H1 (cell line): ENCODE measurements around the gene SSRP1. TPM values are rescaled to one million over a fixed set of nuclear protein-coding genes. Genes with fewer than 3 reads are reported as not detected.

Experiments
- CTCF ChIA-PET: fragments of 300-600 bp; sonication (Branson Sonifier 250); formaldehyde crosslinking; loops from one replicate; lab custom pipeline; 2021; ENCODE audit not compliant: partially characterized antibody; lab: Charles Lee
- POLR2A ChIA-PET: fragments of 300-600 bp; sonication (Branson Sonifier 250); formaldehyde crosslinking; loops from one replicate; lab custom pipeline; 2021; ENCODE audit warnings: inconsistent platforms; ENCODE audit not compliant: partially characterized antibody; lab: Charles Lee
- DNase-seq, 2 experiments: peaks; one replicate each; pipeline versions ENCODE4 v3.0.0 to v3.0.0-alpha.2; 2010 to 2022; ENCODE audit warnings: low spot score in 2 of 2, low read depth in 1 of 2, mixed read lengths in 1 of 2
- FAIRE-seq: peaks from 2 replicates; lab custom pipeline; 2011; peaks lifted over from hg19 to GRCh38; lab: Jason Lieb, UNC
- H2AFZ ChIP-seq: 2 replicates; pipeline ENCODE4 v1.8.1; 2012; ENCODE audit warnings: low read length, inconsistent platforms
- H2AK5ac ChIP-seq: 2 replicates; pipeline ENCODE4 v1.6.1; 2013; ENCODE audit warnings: low read depth, low read length
- H2BK120ac ChIP-seq: replicated peaks from 2 replicates; pipeline ENCODE3; 2013; ENCODE audit warnings: low read depth, low read length, inconsistent platforms
- H2BK12ac ChIP-seq: 2 replicates; pipeline ENCODE4 v1.6.1; 2013; ENCODE audit warnings: low read depth, low read length
- H2BK15ac ChIP-seq: 2 replicates; pipeline ENCODE4 v1.6.1; 2013; ENCODE audit warnings: low read length
- H2BK20ac ChIP-seq: 2 replicates; pipeline ENCODE4 v1.6.1; 2013; ENCODE audit warnings: low read length
- H2BK5ac ChIP-seq: 2 replicates; pipeline ENCODE4 v1.6.1; 2013; ENCODE audit warnings: low read depth, low read length
- H3K14ac ChIP-seq: 2 replicates; pipeline ENCODE4 v1.6.1; 2013; ENCODE audit warnings: inconsistent platforms; ENCODE audit not compliant: insufficient read length
- H3K18ac ChIP-seq: 2 replicates; pipeline ENCODE4 v1.6.1; 2013; ENCODE audit warnings: low read length; ENCODE audit errors: extremely low read depth
- H3K23ac ChIP-seq: 2 replicates; pipeline ENCODE4 v1.6.1; 2013; ENCODE audit warnings: inconsistent platforms; ENCODE audit not compliant: insufficient read length
- H3K23me2 ChIP-seq: 2 replicates; pipeline ENCODE4 v1.6.1; 2013; ENCODE audit warnings: low read depth, low read length
- H3K27ac ChIP-seq: 2 replicates; pipeline ENCODE4 v1.6.1; 2011; ENCODE audit warnings: low read depth, low read length, inconsistent platforms
- H3K27me3 ChIP-seq, 4 experiments: replicated peaks in 1 of 4; 1 replicate in 1 of 4; 2 replicates in 3 of 4; pipeline versions ENCODE4 v1.6.1 to v1.8.1; 2011 to 2013; ENCODE audit warnings: low read length in 3 of 4, mild to moderate bottlenecking in 3 of 4, inconsistent platforms in 2 of 4, mixed read lengths in 2 of 4, moderate library complexity in 1 of 4; ENCODE audit not compliant: control insufficient read depth in 3 of 4, insufficient read depth in 3 of 4; ENCODE audit errors: extremely low read depth in 1 of 4
- H3K36me3 ChIP-seq, 4 experiments: 2 replicates each; pipeline versions ENCODE4 v1.6.1 to v1.8.1; 2011 to 2013; ENCODE audit warnings: mild to moderate bottlenecking in 4 of 4, low read length in 3 of 4, moderate library complexity in 2 of 4, control low read depth in 1 of 4, inconsistent platforms in 1 of 4; ENCODE audit not compliant: insufficient read depth in 4 of 4, control insufficient read depth in 2 of 4
- H3K4ac ChIP-seq: replicated peaks from 2 replicates; pipeline ENCODE3; 2013; ENCODE audit warnings: low read length, low read depth, mixed read lengths, inconsistent platforms; ENCODE audit not compliant: insufficient read length
- H3K4me1 ChIP-seq, 4 experiments: replicated peaks in 1 of 4; 1 replicate in 1 of 4; 2 replicates in 3 of 4; pipeline versions ENCODE4 v1.6.1 to v1.8.1; 2011 to 2013; ENCODE audit warnings: low read length in 3 of 4, inconsistent platforms in 2 of 4, mixed read lengths in 1 of 4; ENCODE audit not compliant: insufficient read depth in 4 of 4, control insufficient read depth in 3 of 4
- H3K4me2 ChIP-seq, 2 experiments: 2 replicates each; pipeline versions ENCODE4 v1.6.1 to v1.8.1; 2011 to 2013; ENCODE audit warnings: low read depth in 2 of 2, low read length in 2 of 2, control low read depth in 1 of 2, inconsistent platforms in 1 of 2, mild to moderate bottlenecking in 1 of 2; ENCODE audit not compliant: insufficient read depth in 1 of 2
- H3K4me3 ChIP-seq, 4 experiments: fragments of 200-600, 300-600 bp in 1 of 4; sonication (generic), shearing (Covaris generic), sonication (Bioruptor Twin) in 1 of 4; 2 replicates each; pipeline versions ENCODE4 v1.5.1 to v1.8.1; 2011 to 2016; ENCODE audit warnings: low read length in 4 of 4, low read depth in 3 of 4, control low read depth in 2 of 4, inconsistent platforms in 2 of 4, mild to moderate bottlenecking in 2 of 4, mixed read lengths in 1 of 4, moderate library complexity in 1 of 4; ENCODE audit not compliant: insufficient read depth in 2 of 4; ENCODE audit errors: extremely low read depth in 1 of 4
- H3K56ac ChIP-seq: replicated peaks from 2 replicates; pipeline ENCODE3; 2013; ENCODE audit warnings: low read depth, mild to moderate bottlenecking, mixed read lengths, low read length, inconsistent platforms; ENCODE audit not compliant: insufficient read length
- H3K79me1 ChIP-seq: 2 replicates; pipeline ENCODE4 v1.6.1; 2013; ENCODE audit warnings: low read depth, low read length, control low read depth
- H3K79me2 ChIP-seq, 2 experiments: 2 replicates each; pipeline versions ENCODE4 v1.6.1 to v1.8.1; 2012 to 2013; ENCODE audit warnings: low read length in 2 of 2, mild to moderate bottlenecking in 2 of 2, inconsistent platforms in 1 of 2; ENCODE audit not compliant: insufficient read depth in 2 of 2, control insufficient read depth in 1 of 2
- H3K9ac ChIP-seq, 4 experiments: replicated peaks in 1 of 4; 1 replicate in 1 of 4; 2 replicates in 3 of 4; pipeline versions ENCODE4 v1.6.1 to v1.8.1; 2011 to 2013; ENCODE audit warnings: low read depth in 3 of 4, low read length in 3 of 4, control low read depth in 2 of 4, mild to moderate bottlenecking in 2 of 4, moderate library complexity in 2 of 4, inconsistent platforms in 1 of 4; ENCODE audit errors: extremely low read depth in 1 of 4
- H3K9me3 ChIP-seq, 2 experiments: 2 replicates each; pipeline versions ENCODE4 v1.6.1 to v1.8.1; 2012 to 2013; ENCODE audit warnings: mild to moderate bottlenecking in 2 of 2, moderate library complexity in 2 of 2, control low read depth in 1 of 2, inconsistent platforms in 1 of 2, low read depth in 1 of 2, low read length in 1 of 2, mixed read lengths in 1 of 2; ENCODE audit not compliant: insufficient read depth in 2 of 2
- H4K20me1 ChIP-seq, 2 experiments: replicated peaks in 1 of 2; 2 replicates each; pipeline versions ENCODE3 to v1.8.1; 2011 to 2013; ENCODE audit warnings: inconsistent platforms in 2 of 2, low read length in 2 of 2, mild to moderate bottlenecking in 1 of 2; ENCODE audit not compliant: insufficient read depth in 2 of 2, control insufficient read depth in 1 of 2
- H4K5ac ChIP-seq: 2 replicates; pipeline ENCODE4 v1.6.1; 2013; ENCODE audit warnings: low read length, low read depth, mixed read lengths, inconsistent platforms; ENCODE audit not compliant: insufficient read length
- H4K8ac ChIP-seq: 2 replicates; pipeline ENCODE4 v1.8.0; 2013; ENCODE audit warnings: mild to moderate bottlenecking, moderate library complexity, low read length, inconsistent platforms; ENCODE audit not compliant: insufficient read depth; ENCODE audit errors: extremely low read depth
- H4K91ac ChIP-seq: replicated peaks from 2 replicates; pipeline ENCODE3; 2013; ENCODE audit warnings: low read length, mixed read lengths, inconsistent platforms; ENCODE audit not compliant: insufficient read length
- CHD2 ChIP-seq: IDR thresholded peaks from 2 replicates; pipeline ENCODE4 v1.6.1; 2012; ENCODE audit warnings: low read length, improper control_type of control experiment
- GABPA ChIP-seq: IDR thresholded peaks from 2 replicates; pipeline ENCODE4 v1.6.1; 2011; ENCODE audit warnings: mild to moderate bottlenecking, low read length, moderate library complexity, borderline replicate concordance; ENCODE audit not compliant: insufficient read depth
- HDAC6 ChIP-seq: IDR thresholded peaks from one replicate; pipeline ENCODE4 v1.7.1; 2012; ENCODE audit warnings: low read depth, mild to moderate bottlenecking, inconsistent platforms, low read length, moderate library complexity
- KDM1A ChIP-seq: fragments of 200-600, 300-600 bp; sonication (generic); IDR thresholded peaks from 2 replicates; pipeline ENCODE4 v1.7.1; 2016; ENCODE audit warnings: mild to moderate bottlenecking, low read length, borderline replicate concordance
- RFX5 ChIP-seq: IDR thresholded peaks from 2 replicates; pipeline ENCODE4 v1.6.1; 2011; ENCODE audit warnings: low read depth, low read length, improper control_type of control experiment, borderline replicate concordance
- WGBS, 2 experiments: shearing (Covaris generic) in 1 of 2; methylation state at CpG; one replicate each; pipeline versions ENCODE4 v1.1.6 to v1.1.7; 2013 to 2015; ENCODE audit warnings: low lambda C conversion rate in 2 of 2, mixed read lengths in 2 of 2, inconsistent platforms in 1 of 2, low coverage in 1 of 2, missing lambda C conversion rate in 1 of 2; ENCODE audit not compliant: insufficient replicate concordance in 2 of 2, insufficient coverage in 1 of 2, insufficient read length in 1 of 2; ENCODE audit errors: extremely low coverage in 1 of 2, missing lambda C conversion rate in 1 of 2; 5-methylcytosine and 5-hydroxymethylcytosine counted together
- polyA plus RNA-seq, 7 experiments: library from polyadenylated mRNA; depleted of rRNA in 3 of 7; stranded (reverse) in 5 of 7; unstranded in 2 of 7; fragments of >200 nt in 5 of 7; fragments of 200-250 nt in 2 of 7; gene quantifications; 1 replicate in 5 of 7; 2 replicates in 1 of 7; 4 replicates in 1 of 7; pipeline versions ENCODE4 v1.2.1 to v1.2.3, GENCODE V29; 2011 to 2013; ENCODE audit warnings: missing spikeins in 2 of 7, mixed read lengths in 2 of 7
- total RNA-seq: library from RNA; stranded (reverse); fragmentation: NEBNext Ultra II Directional; extraction: Animal tissue kit (Norgen Biotek cat#: 25700); gene quantifications from 2 replicates; pipeline ENCODE4 v1.2.1, GENCODE V29; 2021

The SSRP1 gene
- total and polyA plus RNA-seq, 2 of the 8 experiments (the other 6 are each of a cell fraction or from before 2014, with no cell fraction given): 259 to 281 TPM

DNA sequence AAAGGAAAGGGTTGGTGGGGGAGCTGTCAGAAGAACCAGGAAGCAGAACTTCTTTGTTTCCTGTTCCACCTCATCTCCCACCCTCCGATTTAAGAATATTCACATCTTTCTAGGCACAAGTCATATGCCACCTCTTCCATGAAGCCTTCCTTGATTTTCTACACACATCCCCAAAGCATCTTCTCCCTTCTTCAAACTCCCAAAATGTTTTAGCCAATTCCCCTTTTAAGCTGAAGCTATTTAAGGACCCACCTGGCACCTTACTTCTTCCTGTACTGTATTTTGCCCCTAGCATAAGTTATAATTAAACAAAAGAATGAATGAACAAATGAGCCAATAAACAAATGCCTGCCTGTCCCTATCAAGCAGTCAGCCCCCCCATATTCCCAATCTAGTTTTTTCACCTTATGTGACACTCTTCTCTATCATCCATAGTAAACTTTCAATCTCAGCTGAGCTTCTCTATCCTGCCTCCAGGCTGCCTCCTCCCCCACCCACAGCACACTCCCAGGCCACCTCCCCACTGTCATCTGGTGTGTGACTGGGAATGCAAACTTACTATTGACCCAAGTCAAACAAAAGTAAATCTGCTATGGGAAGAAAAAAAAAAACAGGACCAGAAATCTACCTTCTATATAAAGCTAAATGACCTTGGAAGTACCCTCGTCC lies 14.8 kb downstream of the SSRP1 start:
- no peak overlapping the region for H2BK15ac ChIP-seq
- no peak overlapping the region for H4K8ac ChIP-seq
- no peak overlapping the region for H3K4me3 ChIP-seq
- no peak for FAIRE-seq
- H3K14ac ChIP-seq: no peak overlapping the region
- H3K4ac ChIP-seq: no peak overlapping the region
- no peak overlapping the region for H3K23ac ChIP-seq
- no peak overlapping the region for H3K18ac ChIP-seq
- no peak overlapping the region for H2BK5ac ChIP-seq
- no peak for DNase-seq
- peaks cover 21% of the 10 kb centered on the region for H3K79me1 ChIP-seq
- H4K91ac ChIP-seq: no peak overlapping the region
- no peak overlapping the region for H2AFZ ChIP-seq
- H4K5ac ChIP-seq: no peak overlapping the region
- TF ChIP-seq HDAC6 (no peak), CHD2 (no peak), KDM1A (no peak), GABPA (no peak), RFX5 (no peak)
- H3K9me3 ChIP-seq: no peaks in the 10 kb centered on the region
- H3K4me1 ChIP-seq: peaks cover 5 to 28% (median 21%) of the 10 kb centered on the region in 4 experiments
- peaks cover 3 to 14% of the 10 kb centered on the region in 2 experiments for H4K20me1 ChIP-seq
- no peak overlapping the region for H2BK12ac ChIP-seq
- H2AK5ac ChIP-seq: no peak overlapping the region
- 89% methylated on average over 2 of the region's 2 CpGs; no CpG with 5 or more reads in 1 of the 2 experiments for WGBS, 2 experiments
- CTCF ChIA-PET: interaction anchor here (0.6 to 2.6 kb wide), 7 partner anchors 9 to 289 kb away, joined by 3 to 15 read pairs (median 4); no protein-coding TSS in a partner anchor
- POLR2A ChIA-PET: interaction anchor here (0.9 to 45.7 kb wide), 3 partner anchors 4 to 44 kb away, joined by 3 to 1279 read pairs (median 1279); partner anchors contain the start of genes P2RX3, SSRP1 and TNKS1BP1
- H3K79me2 ChIP-seq: peaks cover 8 to 45% of the 10 kb centered on the region in 2 experiments
- H3K27ac ChIP-seq: no peak overlapping the region
- peaks cover 17 to 52% (median 36%) of the 10 kb centered on the region in 4 experiments for H3K36me3 ChIP-seq
- H3K9ac ChIP-seq: no peak overlapping the region
- H3K56ac ChIP-seq: no peak overlapping the region
- no peak overlapping the region for H2BK120ac ChIP-seq
- no peak overlapping the region for H3K4me2 ChIP-seq
- no peak overlapping the region for H2BK20ac ChIP-seq
- no peaks in the 10 kb centered on the region for H3K27me3 ChIP-seq
- H3K23me2 ChIP-seq: peaks cover 17% of the 10 kb centered on the region
